Fibroblast of lung (primary cell): ENCODE data around the gene FKBP1A. TPM values are rescaled to one million over a fixed set of nuclear protein-coding genes. Genes with fewer than 3 reads are reported as not detected.

Experiments used
- DNase-seq, 2 donors: peaks; one replicate each; pipeline versions ENCODE4 v3.0.0 to v3.0.0-alpha.2; 2010; ENCODE audit warnings: low read depth in 2 of 2
- H2AFZ ChIP-seq: 2 replicates; pipeline ENCODE4 v1.5.1; 2012; ENCODE audit warnings: low read length, control low read depth, inconsistent platforms
- H3K27ac ChIP-seq: 2 replicates; pipeline ENCODE4 v1.5.1; 2011; ENCODE audit warnings: low read length, control low read depth; ENCODE audit not compliant: insufficient read depth
- H3K27me3 ChIP-seq: 2 replicates; pipeline ENCODE4 v1.5.1; 2011; ENCODE audit warnings: mild to moderate bottlenecking, low read length; ENCODE audit not compliant: control insufficient read depth, insufficient read depth
- H3K36me3 ChIP-seq: 2 replicates; pipeline ENCODE4 v1.5.1; 2011; ENCODE audit warnings: low read length; ENCODE audit not compliant: control insufficient read depth, insufficient read depth
- H3K4me1 ChIP-seq: 2 replicates; pipeline ENCODE4 v1.5.1; 2011; ENCODE audit warnings: low read length; ENCODE audit not compliant: control insufficient read depth, insufficient read depth; ENCODE audit errors: extremely low read depth
- H3K4me2 ChIP-seq: 2 replicates; pipeline ENCODE4 v1.5.1; 2011; ENCODE audit warnings: low read length, control low read depth; ENCODE audit not compliant: insufficient read depth; ENCODE audit errors: extremely low read depth
- H3K4me3 ChIP-seq, 4 experiments: fragments of 200-600 bp in 1 of 4; sonication (generic) in 1 of 4; replicated peaks in 1 of 4; 2 replicates each; pipeline ENCODE4 v1.5.1; 2011 to 2016; ENCODE audit warnings: low read length in 4 of 4, low read depth in 3 of 4, mild to moderate bottlenecking in 3 of 4, control low read depth in 2 of 4, inconsistent platforms in 1 of 4, mixed read lengths in 1 of 4; ENCODE audit not compliant: insufficient read depth in 1 of 4; ENCODE audit errors: control extremely low read depth in 1 of 4
- H3K79me2 ChIP-seq: 2 replicates; pipeline ENCODE4 v1.5.1; 2012; ENCODE audit warnings: mild to moderate bottlenecking, low read length, inconsistent platforms; ENCODE audit not compliant: control insufficient read depth, insufficient read depth
- H3K9ac ChIP-seq: 2 replicates; pipeline ENCODE4 v1.5.1; 2011; ENCODE audit warnings: mild to moderate bottlenecking, low read length, control low read depth; ENCODE audit not compliant: insufficient read depth
- H3K9me3 ChIP-seq: 2 replicates; pipeline ENCODE4 v1.5.1; 2012; ENCODE audit warnings: low read depth, low read length; ENCODE audit not compliant: control insufficient read depth, insufficient read depth
- H4K20me1 ChIP-seq: 2 replicates; pipeline ENCODE4 v1.5.1; 2011; ENCODE audit warnings: low read length; ENCODE audit not compliant: control insufficient read depth, insufficient read depth; ENCODE audit errors: extremely low read depth
- EZH2 ChIP-seq: IDR thresholded peaks from 2 replicates; pipeline ENCODE4 v1.5.1; 2012; ENCODE audit warnings: low read length, control low read depth, mild to moderate bottlenecking; ENCODE audit errors: missing control alignments
- polyA plus RNA-seq, 2 donors: library from polyadenylated mRNA; depleted of rRNA in 1 of 2; stranded (reverse) in 1 of 2; unstranded in 1 of 2; fragments of >200 nt; gene quantifications; 2 replicates each; pipeline ENCODE4 v1.2.1, GENCODE V29; 2011 to 2012; ENCODE audit warnings: missing spikeins in 1 of 2
- total RNA-seq: library from RNA; depleted of rRNA; stranded (reverse); fragments of >200 nt; gene quantifications from 2 replicates; pipeline ENCODE4 v1.2.1, GENCODE V29; 2014
- TF ChIP-seq, protein P1 (sequence below), 2 donors: IDR thresholded peaks in 1 of 2; conservative IDR thresholded peaks in 1 of 2; 1 replicate in 1 of 2; 2 replicates in 1 of 2; pipeline ENCODE4 v1.5.1; 2011 to 2012; ENCODE audit warnings: low read length in 2 of 2, control low read depth in 1 of 2, inconsistent platforms in 1 of 2, low read depth in 1 of 2, mild to moderate bottlenecking in 1 of 2

FKBP1A gene
- total and polyA plus RNA-seq, 2 donors (not counting 1 experiment from before 2014, with no cell fraction given) = 120 to 440 TPM

DNA sequence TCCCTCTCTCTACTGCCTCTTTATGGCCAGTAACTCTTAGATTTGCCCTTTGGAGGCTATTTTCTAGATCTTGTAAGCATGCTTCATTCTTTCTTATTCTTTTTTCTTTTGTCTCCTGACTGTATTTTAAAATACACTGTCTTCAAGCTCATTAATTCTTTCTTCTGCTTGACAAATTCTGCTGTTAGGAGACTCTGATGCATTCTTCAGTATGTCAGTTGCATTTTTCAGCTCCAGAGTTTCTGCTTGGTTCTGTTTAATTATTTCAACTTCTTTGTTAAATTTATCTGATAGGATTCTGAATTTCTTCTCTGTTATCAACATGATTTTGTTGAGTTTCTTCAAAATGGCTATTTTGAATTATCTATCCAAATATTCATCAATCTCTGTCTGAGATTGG is 38.9 kb downstream of the FKBP1A start:
- H2AFZ ChIP-seq = no peak overlapping the region
- no peak for DNase-seq
- H3K4me1 ChIP-seq = peaks cover 4% of the 10 kb centered on the region
- no peaks in the 10 kb centered on the region for H4K20me1 ChIP-seq
- H3K36me3 ChIP-seq = no peaks in the 10 kb centered on the region
- H3K4me3 ChIP-seq = no peak overlapping the region
- no peaks in the 10 kb centered on the region for H3K79me2 ChIP-seq
- H3K27me3 ChIP-seq = no peaks in the 10 kb centered on the region
- no peaks in the 10 kb centered on the region for H3K9me3 ChIP-seq
- H3K9ac ChIP-seq = no peak overlapping the region
- H3K4me2 ChIP-seq = no peak overlapping the region
- H3K27ac ChIP-seq = no peak overlapping the region
- TF ChIP-seq EZH2 = no peak
- TF ChIP-seq, protein P1, sequence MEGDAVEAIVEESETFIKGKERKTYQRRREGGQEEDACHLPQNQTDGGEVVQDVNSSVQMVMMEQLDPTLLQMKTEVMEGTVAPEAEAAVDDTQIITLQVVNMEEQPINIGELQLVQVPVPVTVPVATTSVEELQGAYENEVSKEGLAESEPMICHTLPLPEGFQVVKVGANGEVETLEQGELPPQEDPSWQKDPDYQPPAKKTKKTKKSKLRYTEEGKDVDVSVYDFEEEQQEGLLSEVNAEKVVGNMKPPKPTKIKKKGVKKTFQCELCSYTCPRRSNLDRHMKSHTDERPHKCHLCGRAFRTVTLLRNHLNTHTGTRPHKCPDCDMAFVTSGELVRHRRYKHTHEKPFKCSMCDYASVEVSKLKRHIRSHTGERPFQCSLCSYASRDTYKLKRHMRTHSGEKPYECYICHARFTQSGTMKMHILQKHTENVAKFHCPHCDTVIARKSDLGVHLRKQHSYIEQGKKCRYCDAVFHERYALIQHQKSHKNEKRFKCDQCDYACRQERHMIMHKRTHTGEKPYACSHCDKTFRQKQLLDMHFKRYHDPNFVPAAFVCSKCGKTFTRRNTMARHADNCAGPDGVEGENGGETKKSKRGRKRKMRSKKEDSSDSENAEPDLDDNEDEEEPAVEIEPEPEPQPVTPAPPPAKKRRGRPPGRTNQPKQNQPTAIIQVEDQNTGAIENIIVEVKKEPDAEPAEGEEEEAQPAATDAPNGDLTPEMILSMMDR (conservative IDR thresholded peaks at IDR 0.05 in 1 of 2, IDR thresholded peaks at IDR 0.05 in 1 of 2; ENCODE audit: low read depth in 1 of 2, low read length in 2 of 2) = no peak

DNA sequence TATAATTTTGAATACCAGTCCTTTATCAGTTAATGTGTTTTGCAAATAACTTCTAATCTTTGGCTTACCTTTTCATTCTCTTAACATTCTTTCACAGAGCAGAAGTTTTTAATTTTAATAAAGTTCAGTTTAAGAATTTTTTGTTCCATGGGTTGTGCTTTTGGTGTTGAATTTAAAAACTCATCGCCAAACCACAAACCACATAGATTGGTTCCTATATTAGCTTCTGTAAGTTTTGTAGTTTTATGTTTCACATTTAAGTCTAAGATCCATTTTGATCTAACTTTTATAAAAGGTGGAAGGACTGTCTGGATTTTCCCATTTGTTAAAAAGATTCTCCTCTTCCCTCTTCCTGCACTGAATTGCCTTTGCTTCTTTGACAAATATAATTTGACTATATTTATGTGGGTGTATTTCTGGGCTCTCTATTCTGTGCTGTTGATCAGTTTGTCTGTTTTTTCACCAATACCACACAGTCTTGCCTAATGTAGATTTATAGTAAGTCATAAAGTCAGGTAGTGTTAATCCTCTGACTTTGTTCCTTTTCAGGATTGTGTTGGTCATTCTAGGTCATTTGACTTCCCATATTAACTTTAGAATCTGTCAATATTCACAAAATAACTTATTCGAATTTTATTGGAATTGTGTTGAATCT is 46.4 kb downstream of the FKBP1A start:
- H3K79me2 ChIP-seq = no peaks in the 10 kb centered on the region
- H2AFZ ChIP-seq = no peak overlapping the region
- no peaks in the 10 kb centered on the region for H4K20me1 ChIP-seq
- H3K36me3 ChIP-seq = no peaks in the 10 kb centered on the region
- H3K9me3 ChIP-seq = no peaks in the 10 kb centered on the region
- DNase-seq = no peak
- H3K4me3 ChIP-seq = no peak overlapping the region
- peaks cover 6% of the 10 kb centered on the region for H3K4me1 ChIP-seq
- H3K9ac ChIP-seq = no peak overlapping the region
- no peaks in the 10 kb centered on the region for H3K27me3 ChIP-seq
- TF ChIP-seq, protein P1 (conservative IDR thresholded peaks at IDR 0.05 in 1 of 2, IDR thresholded peaks at IDR 0.05 in 1 of 2; ENCODE audit: low read depth in 1 of 2, low read length in 2 of 2) = no peak
- no peak for TF ChIP-seq EZH2
- H3K27ac ChIP-seq = no peak overlapping the region
- no peak overlapping the region for H3K4me2 ChIP-seq

DNA sequence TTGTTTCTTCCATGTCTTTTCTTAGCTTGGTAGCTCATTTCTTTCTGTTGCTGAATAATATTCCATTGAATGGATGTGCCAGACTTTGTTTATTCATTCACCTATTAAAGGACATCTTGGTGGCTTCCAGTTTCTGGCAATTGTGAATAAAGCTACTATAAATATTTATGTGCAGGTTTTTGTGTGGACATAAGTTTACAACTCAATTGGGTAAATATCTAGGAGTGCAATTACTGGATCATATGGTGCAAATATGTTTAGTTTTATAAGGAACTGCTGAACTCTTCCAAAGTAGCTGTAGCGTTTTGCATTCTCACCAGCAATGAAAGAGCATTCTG is 47.1 kb downstream of the FKBP1A start:
- TF ChIP-seq, protein P1 (conservative IDR thresholded peaks at IDR 0.05 in 1 of 2, IDR thresholded peaks at IDR 0.05 in 1 of 2; ENCODE audit: low read depth in 1 of 2, low read length in 2 of 2) = no peak
- no peak for TF ChIP-seq EZH2
- Histone ChIP-seq H3K9ac (no peak overlapping the region), H3K4me1 (peaks cover 8% of the 10 kb centered on the region), H3K79me2 (no peaks in the 10 kb centered on the region), H3K27ac (no peak overlapping the region), H3K4me2 (no peak overlapping the region), H3K9me3 (no peaks in the 10 kb centered on the region), H4K20me1 (no peaks in the 10 kb centered on the region), H3K36me3 (no peaks in the 10 kb centered on the region), H2AFZ (no peak overlapping the region), H3K27me3 (no peaks in the 10 kb centered on the region), H3K4me3 (no peak overlapping the region)
- DNase-seq = no peak
